CD14-positive monocyte (primary cell): ENCODE data around the gene CACTIN. TPM values are rescaled to one million over a fixed set of nuclear protein-coding genes. Genes with fewer than 3 reads are reported as not detected.
"Not testable (repeated sequence)": the region's sequence is repeated elsewhere in the genome, so short reads cannot be mapped to it uniquely, and the experiment has no call there.

Experiments
- DNase-seq, 3 donors: peaks; one replicate each; pipeline ENCODE4 v3.0.0-alpha.2; 2011 to 2022
- H2AFZ ChIP-seq: 2 replicates; pipeline ENCODE4 v1.6.0; 2012; ENCODE audit warnings: mild to moderate bottlenecking, low read depth, low read length, inconsistent platforms; ENCODE audit not compliant: insufficient read depth, poor library complexity, severe bottlenecking
- H3K27ac ChIP-seq, 2 donors: 1 replicate in 1 of 2; 2 replicates in 1 of 2; pipeline ENCODE4 v1.5.1; 2012 to 2013; ENCODE audit warnings: low read length in 2 of 2, control low read depth in 1 of 2, inconsistent platforms in 1 of 2, low read depth in 1 of 2, mild to moderate bottlenecking in 1 of 2
- H3K27me3 ChIP-seq, 2 donors: one replicate each; pipeline versions ENCODE4 v1.6.0 to v1.6.1; 2011 to 2013; ENCODE audit warnings: low read length in 2 of 2; ENCODE audit not compliant: control insufficient read depth in 2 of 2, insufficient read depth in 2 of 2
- H3K36me3 ChIP-seq, 2 donors: replicated peaks in 1 of 2; 1 replicate in 1 of 2; 2 replicates in 1 of 2; pipeline versions ENCODE4 v1.5.1 to v1.6.1; 2012 to 2013; ENCODE audit warnings: low read length in 2 of 2, control low read depth in 1 of 2, inconsistent platforms in 1 of 2, mild to moderate bottlenecking in 1 of 2; ENCODE audit not compliant: insufficient read depth in 2 of 2, control insufficient read depth in 1 of 2
- H3K4me1 ChIP-seq, 2 donors: 1 replicate in 1 of 2; 2 replicates in 1 of 2; pipeline versions ENCODE4 v1.5.1 to v1.6.1; 2012 to 2013; ENCODE audit warnings: low read length in 2 of 2, control low read depth in 1 of 2, inconsistent platforms in 1 of 2, mild to moderate bottlenecking in 1 of 2, moderate library complexity in 1 of 2; ENCODE audit not compliant: insufficient read depth in 2 of 2, control insufficient read depth in 1 of 2
- H3K4me2 ChIP-seq: replicated peaks from 2 replicates; pipeline ENCODE3; 2012; ENCODE audit warnings: low read length, moderate library complexity, mild to moderate bottlenecking; ENCODE audit not compliant: poor library complexity, severe bottlenecking; ENCODE audit errors: extremely low read depth
- H3K4me3 ChIP-seq, 3 experiments: fragments of 200-600 bp in 1 of 3; sonication (generic) in 1 of 3; replicated peaks in 1 of 3; 1 replicate in 2 of 3; 2 replicates in 1 of 3; pipeline ENCODE4 v1.5.1; 2011 to 2013; ENCODE audit warnings: low read length in 3 of 3, mild to moderate bottlenecking in 3 of 3, control low read depth in 2 of 3, low read depth in 2 of 3, inconsistent platforms in 1 of 3, moderate library complexity in 1 of 3
- H3K79me2 ChIP-seq: 2 replicates; pipeline ENCODE4 v1.6.0; 2012; ENCODE audit warnings: mild to moderate bottlenecking, control low read depth, inconsistent platforms, low read length, moderate library complexity; ENCODE audit not compliant: insufficient read depth
- H3K9ac ChIP-seq: 2 replicates; pipeline ENCODE4 v1.6.0; 2017; ENCODE audit warnings: low read length, mild to moderate bottlenecking; ENCODE audit not compliant: insufficient read depth, poor library complexity, severe bottlenecking
- H3K9me3 ChIP-seq, 2 donors: replicated peaks in 1 of 2; 1 replicate in 1 of 2; 2 replicates in 1 of 2; pipeline versions ENCODE4 v1.5.1 to v1.6.1; 2012 to 2013; ENCODE audit warnings: low read length in 2 of 2, control low read depth in 1 of 2; ENCODE audit not compliant: control insufficient read depth in 1 of 2, insufficient read depth in 1 of 2
- H4K20me1 ChIP-seq: 2 replicates; pipeline ENCODE4 v1.6.0; 2012; ENCODE audit warnings: mild to moderate bottlenecking, low read length, control low read depth, moderate library complexity; ENCODE audit not compliant: insufficient read depth
- H3K27ac Mint-ChIP-seq, 7 donors: one replicate each; pipeline ENCODE4 v1.8.0; 2020; ENCODE audit warnings: mild to moderate bottlenecking in 7 of 7, mixed read lengths in 7 of 7, moderate library complexity in 6 of 7, inconsistent platforms in 2 of 7
- H3K27me3 Mint-ChIP-seq, 3 donors: one replicate each; pipeline ENCODE4 v1.8.0; 2021 to 2022; ENCODE audit warnings: low read depth in 3 of 3, mild to moderate bottlenecking in 3 of 3, mixed read lengths in 3 of 3, moderate library complexity in 3 of 3, inconsistent platforms in 1 of 3
- H3K36me3 Mint-ChIP-seq, 2 donors: one replicate each; pipeline ENCODE4 v1.8.0; 2020; ENCODE audit warnings: mixed read lengths in 2 of 2, inconsistent platforms in 1 of 2, mild to moderate bottlenecking in 1 of 2
- H3K4me1 Mint-ChIP-seq: one replicate; pipeline ENCODE4 v1.8.0; 2020; ENCODE audit warnings: mild to moderate bottlenecking, mixed read lengths
- H3K4me3 Mint-ChIP-seq, 2 donors: one replicate each; pipeline ENCODE4 v1.8.0; 2020; ENCODE audit warnings: mild to moderate bottlenecking in 2 of 2, mixed read lengths in 2 of 2, moderate library complexity in 1 of 2
- H3K9me3 Mint-ChIP-seq, 7 donors: one replicate each; pipeline ENCODE4 v1.8.0; 2020 to 2022; ENCODE audit warnings: mixed read lengths in 7 of 7, mild to moderate bottlenecking in 6 of 7, moderate library complexity in 6 of 7, inconsistent platforms in 2 of 7
- WGBS: methylation state at CpG from one replicate; pipeline ENCODE4 v1.1.5; 2013; ENCODE audit warnings: missing lambda C conversion rate; ENCODE audit not compliant: insufficient coverage; 5-methylcytosine and 5-hydroxymethylcytosine counted together
- intact Hi-C, 2 donors: fragments of 100-400 bp; cut with micrococcal nuclease; formaldehyde crosslinking; loops; one replicate each; pipeline versions ENCODE4 v1.15.0 to v1.15.1; 2023
- polyA plus RNA-seq, 3 donors: library from polyadenylated mRNA; depleted of rRNA in 1 of 3; unstranded in 2 of 3; stranded (reverse) in 1 of 3; fragments of 300-500 nt in 2 of 3; fragments of >200 nt in 1 of 3; fragmentation: Illumina TruSeq in 2 of 3; gene quantifications; 1 replicate in 2 of 3; 2 replicates in 1 of 3; pipeline ENCODE4 v1.2.3, GENCODE V29; 2012 to 2021
- TF ChIP-seq, protein P1 (sequence below): fragments of 200-600 bp; IDR thresholded peaks from one replicate; pipeline ENCODE4 v1.8.0; 2022; ENCODE audit warnings: antibody characterized with exemption, mild to moderate bottlenecking

CACTIN gene
- polyA plus RNA-seq, 3 donors = 2.5 to 19.4 (median 3.0) TPM

DNA sequence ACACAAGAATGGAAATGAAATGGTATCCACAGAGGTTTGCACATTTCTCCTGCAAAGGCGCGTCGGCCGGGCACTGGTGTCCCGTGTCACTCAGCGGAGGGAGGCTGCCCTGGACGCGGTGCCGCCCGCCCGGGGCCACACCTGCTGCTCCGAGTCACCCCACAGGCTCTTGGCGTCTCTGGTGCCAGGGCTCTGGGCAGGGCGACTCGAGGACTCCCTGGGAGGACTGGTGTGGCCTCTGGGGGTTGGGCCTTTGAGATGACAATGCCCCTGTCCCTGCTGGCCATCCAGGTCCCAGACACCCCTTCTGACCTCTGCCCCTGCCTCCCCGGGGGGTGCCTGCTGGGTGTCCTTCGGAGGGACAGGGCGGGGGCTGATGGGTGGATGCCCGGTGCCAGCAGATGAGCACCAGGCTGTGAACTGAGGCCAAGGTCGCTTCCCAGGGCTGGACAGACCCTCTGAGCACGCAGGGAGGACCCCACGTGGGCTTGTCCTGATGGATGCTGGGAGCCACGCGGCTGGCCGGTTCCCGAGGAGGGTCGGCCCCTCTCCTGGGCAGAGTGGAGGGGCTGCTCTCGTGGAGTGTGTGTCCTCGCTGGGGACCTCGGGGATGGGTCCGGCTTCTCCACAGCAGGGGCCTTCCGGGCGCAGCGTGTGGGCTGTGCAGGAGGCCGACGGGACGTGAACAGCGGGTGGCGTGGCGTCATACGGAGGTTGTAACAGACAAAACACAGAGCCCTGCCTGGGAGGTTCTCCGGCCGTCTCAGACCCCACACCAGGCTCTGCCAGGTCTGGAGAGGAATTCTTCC, 4.7 kb upstream of the CACTIN start:
- Histone ChIP-seq H3K4me3 (no peak overlapping the region), H3K9me3 (no peaks in the 10 kb centered on the region), H3K9ac (no peak overlapping the region), H2AFZ (no peak overlapping the region), H3K36me3 (peaks cover 25% of the 10 kb centered on the region in 2 donors), H3K79me2 (peaks cover 2% of the 10 kb centered on the region), H3K27me3 (no peaks in the 10 kb centered on the region), H3K4me2 (no peak overlapping the region), H3K27ac (no peak overlapping the region), H4K20me1 (peaks cover under 1% of the 10 kb centered on the region), H3K4me1 (peaks cover 4 to 6% of the 10 kb centered on the region in 2 donors)
- Mint-ChIP-seq H3K27ac (no peak overlapping the region), H3K9me3 (no peaks in the 10 kb centered on the region), H3K4me3 (no peak overlapping the region), H3K27me3 (peaks cover 0 to 2% (median under 1%) of the 10 kb centered on the region in 3 donors), H3K36me3 (peaks cover 14 to 41% of the 10 kb centered on the region in 2 donors), H3K4me1 (peaks cover under 1% of the 10 kb centered on the region)
- WGBS = 95% methylated on average over 39 of the region's 43 CpGs
- TF ChIP-seq, protein P1, sequence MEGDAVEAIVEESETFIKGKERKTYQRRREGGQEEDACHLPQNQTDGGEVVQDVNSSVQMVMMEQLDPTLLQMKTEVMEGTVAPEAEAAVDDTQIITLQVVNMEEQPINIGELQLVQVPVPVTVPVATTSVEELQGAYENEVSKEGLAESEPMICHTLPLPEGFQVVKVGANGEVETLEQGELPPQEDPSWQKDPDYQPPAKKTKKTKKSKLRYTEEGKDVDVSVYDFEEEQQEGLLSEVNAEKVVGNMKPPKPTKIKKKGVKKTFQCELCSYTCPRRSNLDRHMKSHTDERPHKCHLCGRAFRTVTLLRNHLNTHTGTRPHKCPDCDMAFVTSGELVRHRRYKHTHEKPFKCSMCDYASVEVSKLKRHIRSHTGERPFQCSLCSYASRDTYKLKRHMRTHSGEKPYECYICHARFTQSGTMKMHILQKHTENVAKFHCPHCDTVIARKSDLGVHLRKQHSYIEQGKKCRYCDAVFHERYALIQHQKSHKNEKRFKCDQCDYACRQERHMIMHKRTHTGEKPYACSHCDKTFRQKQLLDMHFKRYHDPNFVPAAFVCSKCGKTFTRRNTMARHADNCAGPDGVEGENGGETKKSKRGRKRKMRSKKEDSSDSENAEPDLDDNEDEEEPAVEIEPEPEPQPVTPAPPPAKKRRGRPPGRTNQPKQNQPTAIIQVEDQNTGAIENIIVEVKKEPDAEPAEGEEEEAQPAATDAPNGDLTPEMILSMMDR = no peak
- DNase-seq = no peak
- intact Hi-C loops = no loop called here

DNA sequence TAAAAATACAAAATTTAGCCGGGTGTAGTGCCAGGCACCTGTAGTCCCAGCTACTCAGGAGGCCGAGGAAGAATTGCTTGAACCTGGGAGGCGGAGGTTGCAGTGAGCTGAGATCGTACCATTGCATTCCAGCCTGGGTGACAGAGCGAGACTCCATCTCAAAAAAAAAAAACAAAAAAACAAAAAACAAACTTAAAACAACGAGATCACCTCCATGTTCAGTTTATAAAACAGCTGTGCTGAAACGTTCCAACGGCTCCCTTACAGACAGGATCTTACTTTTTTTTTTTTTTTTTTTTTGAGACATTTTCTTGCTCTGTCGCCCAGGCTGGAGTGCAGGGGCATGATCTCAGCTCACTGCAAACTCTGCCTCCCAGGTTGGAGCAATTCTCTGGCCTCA, 2.2 kb upstream of the CACTIN start:
- H3K9ac ChIP-seq, H2AFZ ChIP-seq, H3K27ac ChIP-seq, H3K4me3 ChIP-seq, H3K27me3 Mint-ChIP-seq, H3K4me2 ChIP-seq, H3K27me3 ChIP-seq, H3K27ac Mint-ChIP-seq, DNase-seq, H3K9me3 Mint-ChIP-seq, H3K4me3 Mint-ChIP-seq, H3K9me3 ChIP-seq: not testable (repeated sequence)
- WGBS = 85% methylated on average over 7 of the region's 9 CpGs
- peaks cover 17 to 25% of the 10 kb centered on the region in 2 donors for H3K4me1 ChIP-seq
- H3K36me3 Mint-ChIP-seq = peaks cover 12 to 35% of the 10 kb centered on the region in 2 donors
- intact Hi-C loops = loop anchor here (5.0 kb wide), 2 partner anchors 71 to 81 kb away; partner anchors contain the start of gene MFSD12 (in 1 of the 2)
- peaks cover 21% of the 10 kb centered on the region for H3K4me1 Mint-ChIP-seq
- H3K79me2 ChIP-seq = peaks cover 27% of the 10 kb centered on the region
- H4K20me1 ChIP-seq = peaks cover 25% of the 10 kb centered on the region
- H3K36me3 ChIP-seq = peaks cover 22 to 26% of the 10 kb centered on the region in 2 donors
